NT2/D1 (cell line): ENCODE data around the gene NUDT15.
"Not testable (repeated sequence)": the region's sequence is repeated elsewhere in the genome, so short reads cannot be mapped to it uniquely, and the experiment has no call there.

ENCODE experiments used
- SUZ12 ChIP-seq: IDR thresholded peaks from 2 replicates; pipeline ENCODE4 v1.6.1; 2011; ENCODE audit not compliant: insufficient read length, insufficient read depth; ENCODE audit errors: extremely low read depth
- YY1 ChIP-seq: IDR thresholded peaks from 2 replicates; pipeline ENCODE4 v1.6.1; 2011; ENCODE audit not compliant: insufficient read length, insufficient read depth

DNA sequence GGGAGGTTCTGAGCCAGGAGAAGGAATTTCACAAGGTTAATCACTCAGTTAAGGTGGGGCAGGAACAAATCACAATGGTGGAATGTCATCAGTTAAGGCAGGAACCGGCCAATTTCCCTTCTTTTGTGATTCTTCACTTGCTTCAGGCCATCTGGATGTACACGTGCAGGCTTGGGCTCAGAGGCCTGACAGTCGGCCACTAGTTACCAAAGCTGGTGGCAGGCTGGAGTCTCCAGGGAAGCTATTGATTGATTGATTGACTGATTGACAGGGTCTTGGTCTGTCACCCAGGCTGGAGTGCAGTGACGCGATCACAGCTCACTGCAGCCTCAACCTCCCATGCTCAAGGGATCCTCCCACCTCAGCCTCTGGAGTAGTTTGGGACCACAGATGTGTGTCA, 35.5 kb upstream of the NUDT15 start:
- not testable (repeated sequence) for TF ChIP-seq YY1, SUZ12
